HG02943 (cell line): ENCODE data around the gene PLPP2.

Experiments
- ATAC-seq: cut with Tn5 transposase; IDR thresholded peaks from one replicate; pipeline ENCODE4 v1.9.1; 2021; ENCODE audit warnings: mild to moderate bottlenecking, low read depth, moderate library complexity; ENCODE audit not compliant: unreplicated experiment

PLPP2 gene

DNA sequence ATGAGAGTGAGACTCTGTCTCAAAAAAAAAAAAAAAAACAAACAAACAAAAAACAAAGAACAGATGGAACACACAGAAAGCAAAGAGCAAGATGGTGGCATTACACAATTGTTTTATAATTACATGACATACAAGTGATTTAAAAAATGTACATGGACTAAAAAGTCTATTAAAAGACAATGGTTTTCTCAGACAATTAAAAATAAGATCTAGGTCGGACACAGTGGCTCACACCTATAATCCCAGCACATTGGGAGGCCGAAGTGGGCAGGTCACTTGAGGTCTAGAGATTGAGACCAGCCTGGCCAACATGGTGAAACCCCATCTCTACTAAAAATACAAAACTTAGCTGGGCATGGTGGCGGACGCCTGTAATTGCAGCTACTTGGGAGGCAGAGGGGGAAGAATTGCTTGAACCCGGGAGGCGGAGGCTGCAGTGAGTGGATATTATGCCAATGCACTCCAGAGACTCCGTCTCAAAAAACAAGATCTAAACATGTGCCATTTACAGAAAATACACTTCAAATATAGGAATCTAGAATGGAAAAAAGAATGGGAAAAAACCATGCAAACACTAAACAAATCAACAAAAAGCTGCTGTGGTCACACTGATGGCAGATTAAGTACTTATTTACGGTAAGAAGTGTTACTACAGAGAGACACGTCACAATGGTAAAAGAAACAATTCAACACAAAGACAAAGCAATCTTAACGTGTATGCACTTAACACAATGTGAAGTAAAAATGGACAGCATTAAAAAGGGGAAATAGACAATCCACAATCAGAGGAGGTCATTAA, 26.7 kb upstream of the PLPP2 start:
- ATAC-seq, result no peak

DNA sequence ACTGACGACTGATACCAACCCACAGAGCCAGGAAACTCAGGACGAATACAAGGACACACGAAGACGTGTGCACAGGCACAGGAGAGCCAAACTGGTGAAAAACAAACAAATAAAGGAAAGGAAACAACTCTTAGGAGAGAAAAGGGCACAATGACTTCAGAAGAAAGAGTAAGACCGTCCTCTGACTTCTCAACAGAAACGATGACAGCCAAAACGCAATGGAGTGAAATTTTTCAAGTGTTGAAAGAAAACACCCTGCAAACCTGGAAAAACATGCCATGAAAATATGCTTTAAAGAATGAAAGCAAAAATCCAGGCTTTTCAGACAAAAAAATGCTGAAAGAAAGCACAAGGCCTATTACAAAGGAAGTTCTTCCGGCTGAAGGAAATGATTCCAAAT, 24.6 kb upstream of the PLPP2 start:
- ATAC-seq, result no peak

DNA sequence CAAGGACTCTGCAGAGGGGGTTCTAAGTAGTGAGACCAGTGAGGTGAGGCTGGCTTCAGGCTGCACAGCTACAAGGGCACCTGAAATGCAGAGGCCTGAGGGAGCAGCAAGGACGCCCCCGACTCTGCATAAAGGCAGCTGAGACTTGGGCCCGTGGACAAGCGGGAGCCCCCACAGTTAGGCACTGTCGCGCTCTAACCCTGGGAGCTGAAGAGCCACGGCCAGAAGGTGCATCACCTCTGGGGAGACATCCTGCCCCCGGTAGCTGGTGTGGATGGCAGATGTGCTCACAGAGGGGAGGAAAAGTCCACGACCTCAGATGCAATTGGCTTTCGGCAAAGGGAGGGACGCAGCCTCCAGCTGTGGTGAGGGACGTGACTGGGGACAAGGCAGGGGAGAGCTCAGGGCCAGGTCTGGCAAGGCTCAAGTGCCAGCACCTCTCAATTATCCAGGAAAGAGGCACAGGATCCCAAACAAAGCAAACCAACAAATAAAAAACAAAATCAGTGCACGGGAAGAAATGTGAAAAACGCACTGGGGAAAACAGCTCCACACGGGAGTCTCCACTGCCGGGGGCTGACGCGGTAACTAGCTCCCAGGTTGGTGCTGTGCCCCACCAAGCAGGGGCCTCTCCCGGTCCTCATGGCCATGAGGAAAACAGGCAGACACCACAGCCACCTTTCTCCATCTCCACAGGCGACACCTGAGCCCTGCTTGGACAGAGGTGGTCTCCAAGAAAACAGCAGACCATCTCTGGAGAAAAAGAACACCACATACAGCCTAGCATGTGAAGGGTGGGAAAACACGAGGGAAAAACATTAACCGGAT, 23.0 kb upstream of the PLPP2 start:
- no peak for ATAC-seq

DNA sequence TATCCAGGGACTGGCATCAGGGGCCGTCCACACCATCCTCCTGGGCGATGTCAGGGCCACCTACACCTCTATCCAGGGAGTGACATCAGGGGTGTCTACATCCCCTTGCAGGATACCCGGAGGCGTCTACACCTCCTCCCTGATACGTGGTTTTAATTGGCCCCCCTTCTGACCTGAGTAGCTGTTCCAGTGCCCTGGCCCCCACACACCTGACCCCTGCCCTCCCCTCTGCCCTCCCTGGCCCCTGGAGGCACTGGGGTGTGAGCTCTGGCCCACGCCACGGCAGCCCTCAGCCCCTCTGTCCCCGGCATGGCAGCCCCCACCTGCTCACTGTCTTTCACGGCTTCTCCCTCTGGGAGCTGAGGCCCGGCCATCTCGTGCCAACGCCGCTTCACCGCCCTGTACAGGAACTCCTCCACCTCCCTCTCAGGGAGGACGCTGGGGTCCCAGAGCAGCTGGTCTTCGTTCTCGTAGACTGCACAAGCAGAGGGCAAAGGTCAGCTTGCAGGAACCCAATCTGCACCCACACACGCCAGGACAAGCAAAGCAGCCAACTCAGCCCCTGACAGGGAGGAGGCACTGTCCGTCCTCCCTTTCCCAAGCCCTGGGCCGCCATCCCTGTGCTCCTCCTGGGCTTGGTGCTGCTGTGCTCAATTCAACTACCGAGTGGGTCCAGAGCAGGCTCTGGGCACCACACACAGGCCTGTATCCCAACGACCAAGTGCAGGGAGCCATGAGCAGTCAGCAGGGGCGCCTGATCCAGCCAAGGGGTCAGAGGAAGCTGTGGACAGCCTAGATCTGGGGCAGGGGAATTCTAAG, 22.2 kb upstream of the PLPP2 start:
- no peak for ATAC-seq

DNA sequence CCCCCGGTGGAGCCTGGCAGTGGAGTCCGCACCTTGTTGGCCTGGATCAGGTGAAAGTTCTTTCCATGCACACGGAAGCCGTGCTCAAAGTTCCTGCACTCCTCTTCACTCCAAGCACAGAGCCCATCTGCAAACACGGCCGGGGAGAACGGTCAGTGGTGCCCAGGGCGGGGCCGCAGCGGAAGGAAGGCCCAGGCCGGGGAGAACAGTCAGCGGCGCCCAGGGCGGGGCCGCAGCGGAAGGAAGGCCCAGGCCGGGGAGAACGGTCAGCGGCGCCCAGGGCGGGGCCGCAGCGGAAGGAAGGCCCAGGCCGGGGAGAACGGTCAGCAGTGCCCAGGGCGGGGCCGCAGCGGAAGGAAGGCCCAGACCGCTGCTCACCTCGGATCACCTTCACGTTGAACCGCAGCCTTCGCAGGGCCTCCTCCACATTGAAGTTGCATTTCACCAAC, 20.6 kb upstream of the PLPP2 start:
- no peak for ATAC-seq

DNA sequence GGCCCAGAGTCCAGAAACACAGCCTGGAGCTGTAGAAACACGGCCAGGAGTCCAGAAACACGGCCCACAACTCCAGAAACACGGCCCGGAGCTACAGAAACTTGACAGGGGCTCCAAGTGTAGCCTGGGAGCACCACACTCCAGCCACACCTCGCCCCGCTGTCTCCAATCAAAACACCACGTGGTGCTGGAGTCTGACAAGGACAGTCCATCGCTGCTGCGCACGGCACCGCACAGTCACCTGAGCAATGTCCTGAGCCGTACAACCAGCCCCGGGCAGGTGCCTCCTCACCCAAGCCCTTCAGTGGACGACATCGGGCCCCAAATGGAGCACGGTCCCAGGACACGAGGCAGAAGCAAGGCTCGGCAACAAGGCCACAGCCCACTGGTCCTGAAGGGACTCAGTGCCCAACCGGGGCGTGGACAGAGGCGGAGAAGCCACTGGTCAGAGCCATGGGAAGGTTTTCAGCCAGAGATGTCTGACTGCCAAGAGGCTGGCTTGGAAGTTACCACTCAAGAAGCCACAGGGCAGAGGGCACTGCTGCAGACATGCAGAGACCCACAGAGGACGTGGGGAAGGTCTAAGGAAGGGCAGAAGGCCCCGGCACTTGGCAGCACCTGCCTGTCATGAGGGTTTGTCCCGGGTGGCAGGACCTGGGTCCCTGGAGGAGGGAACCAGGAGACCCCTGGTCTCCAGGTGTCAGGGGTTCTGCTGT, 19.7 kb upstream of the PLPP2 start:
- ATAC-seq, result no peak

DNA sequence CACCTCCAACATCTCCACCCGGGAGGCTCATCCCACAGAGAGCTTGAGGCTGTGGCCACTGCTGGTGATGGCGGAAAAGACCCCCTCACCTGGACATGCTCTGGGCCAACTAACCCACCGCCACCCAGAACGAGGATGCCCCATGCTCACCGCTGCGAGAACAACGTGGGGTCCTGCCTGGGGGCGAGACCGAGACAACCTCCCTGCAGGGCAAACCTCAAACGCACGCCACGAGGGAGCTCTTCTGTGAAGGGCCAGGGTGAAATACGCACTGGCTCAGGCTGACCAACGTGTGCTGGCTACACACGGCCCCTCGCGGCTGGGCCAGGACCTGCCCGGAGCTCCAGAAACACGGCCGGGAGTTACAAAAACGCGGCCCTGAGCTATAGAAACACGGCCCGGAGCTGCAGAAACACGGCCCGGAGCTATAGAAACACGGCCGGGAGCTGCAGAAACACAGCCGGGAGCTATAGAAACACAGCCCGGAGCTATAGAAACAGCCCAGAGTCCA, 19.0 kb upstream of the PLPP2 start:
- ATAC-seq, result no peak

DNA sequence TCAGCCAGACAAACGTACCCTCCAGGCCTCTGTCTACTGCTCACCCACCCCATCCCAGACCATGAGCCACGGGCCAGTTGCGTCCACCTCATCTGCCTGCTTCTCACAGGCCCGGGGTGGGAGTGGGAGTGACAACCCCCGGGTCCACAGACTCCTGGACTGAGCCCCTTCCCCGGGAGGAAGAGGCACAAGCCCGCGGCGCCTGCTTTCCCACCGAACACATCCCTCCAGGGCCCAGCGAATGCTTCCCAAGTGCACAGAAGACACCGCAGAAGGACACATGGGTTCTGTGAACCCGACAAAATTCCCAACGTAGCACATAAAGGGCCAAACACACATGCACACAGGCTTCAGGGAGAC, 18.0 kb upstream of the PLPP2 start:
- no peak for ATAC-seq

DNA sequence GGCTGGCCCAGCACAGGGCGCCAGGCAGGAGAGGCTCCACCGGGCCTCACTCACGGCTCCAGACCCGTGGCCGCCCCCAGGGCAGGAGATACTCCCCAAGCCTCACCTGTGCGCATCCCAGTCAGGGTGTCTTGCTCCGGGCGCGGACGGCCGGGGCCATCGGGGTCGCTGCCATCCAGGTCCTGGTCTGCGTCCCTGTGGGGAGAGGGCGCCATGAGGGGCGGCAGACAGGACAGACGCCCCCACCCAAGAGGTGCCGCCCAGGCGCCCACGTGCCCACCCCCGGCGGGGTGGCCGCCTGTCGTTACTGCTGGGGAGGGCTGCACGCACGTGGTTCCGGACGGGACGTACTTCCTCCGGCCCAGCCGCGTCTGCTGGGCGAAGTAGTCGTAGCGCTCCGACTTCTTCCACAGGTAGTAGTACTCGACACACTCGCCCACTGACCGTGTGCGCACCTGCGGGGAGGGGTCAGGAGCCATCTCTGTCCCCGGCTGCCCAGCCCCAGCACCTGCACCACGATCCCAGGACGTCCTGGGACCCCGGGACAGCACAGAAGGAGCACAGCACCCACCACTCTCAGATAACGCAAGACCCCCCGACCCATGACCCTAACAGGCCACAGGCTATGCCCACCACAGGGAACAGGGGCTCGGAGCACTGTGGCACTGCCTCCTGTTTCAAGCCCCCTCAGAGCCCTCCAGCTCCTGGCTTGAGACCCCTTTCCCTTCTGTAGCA, 17.4 kb upstream of the PLPP2 start:
- no peak for ATAC-seq

DNA sequence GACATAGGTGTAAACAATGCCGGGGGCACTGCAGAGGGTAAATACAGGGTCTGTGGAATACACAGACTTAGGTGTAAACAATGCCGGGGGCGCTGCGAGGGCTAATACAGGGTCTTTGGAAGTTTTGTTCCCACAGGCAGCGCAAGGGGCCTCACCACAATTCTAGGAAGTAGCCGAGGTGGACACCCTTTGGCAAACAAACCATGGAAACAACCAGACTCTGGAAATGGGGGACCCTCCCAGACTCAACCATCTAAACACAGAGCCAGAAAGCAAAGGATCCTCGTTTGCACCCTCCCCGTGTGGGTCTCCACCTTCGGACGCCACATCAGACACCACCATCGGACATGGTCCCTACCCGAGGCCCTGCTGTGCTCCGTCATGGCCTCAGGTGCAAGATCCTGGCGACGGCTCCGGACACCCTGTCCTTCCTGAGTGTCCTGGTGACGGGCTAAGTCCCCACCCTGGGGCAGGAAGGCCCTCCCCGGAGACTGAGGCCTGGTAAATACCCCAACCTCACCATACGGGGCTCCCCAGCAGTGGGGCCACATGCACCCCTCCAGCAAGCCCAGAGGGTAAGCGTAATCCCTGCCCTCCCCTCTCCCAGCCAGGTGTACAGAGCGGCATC, 16.7 kb upstream of the PLPP2 start:
- ATAC-seq, result no peak

DNA sequence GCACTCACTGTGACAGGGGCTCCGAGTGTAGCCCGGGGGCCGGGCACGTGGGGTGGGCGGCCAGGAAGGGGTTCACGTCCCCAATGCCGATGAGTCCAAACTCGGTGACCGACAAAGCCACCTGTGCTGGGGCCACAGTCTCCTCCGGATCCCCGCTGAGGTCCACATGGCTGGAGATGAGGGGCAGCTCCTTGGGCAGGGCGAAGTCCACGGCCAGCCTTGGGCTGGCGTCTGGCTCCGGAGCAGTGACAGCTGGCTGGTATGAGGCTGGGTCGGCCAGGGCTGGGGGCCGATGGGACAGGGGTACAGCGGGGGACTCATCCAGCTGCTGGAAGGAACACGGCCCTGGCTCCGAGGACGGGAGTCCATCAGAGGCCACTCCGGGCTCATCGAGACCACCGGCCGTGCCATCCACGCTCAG, 15.9 kb upstream of the PLPP2 start:
- no peak for ATAC-seq

DNA sequence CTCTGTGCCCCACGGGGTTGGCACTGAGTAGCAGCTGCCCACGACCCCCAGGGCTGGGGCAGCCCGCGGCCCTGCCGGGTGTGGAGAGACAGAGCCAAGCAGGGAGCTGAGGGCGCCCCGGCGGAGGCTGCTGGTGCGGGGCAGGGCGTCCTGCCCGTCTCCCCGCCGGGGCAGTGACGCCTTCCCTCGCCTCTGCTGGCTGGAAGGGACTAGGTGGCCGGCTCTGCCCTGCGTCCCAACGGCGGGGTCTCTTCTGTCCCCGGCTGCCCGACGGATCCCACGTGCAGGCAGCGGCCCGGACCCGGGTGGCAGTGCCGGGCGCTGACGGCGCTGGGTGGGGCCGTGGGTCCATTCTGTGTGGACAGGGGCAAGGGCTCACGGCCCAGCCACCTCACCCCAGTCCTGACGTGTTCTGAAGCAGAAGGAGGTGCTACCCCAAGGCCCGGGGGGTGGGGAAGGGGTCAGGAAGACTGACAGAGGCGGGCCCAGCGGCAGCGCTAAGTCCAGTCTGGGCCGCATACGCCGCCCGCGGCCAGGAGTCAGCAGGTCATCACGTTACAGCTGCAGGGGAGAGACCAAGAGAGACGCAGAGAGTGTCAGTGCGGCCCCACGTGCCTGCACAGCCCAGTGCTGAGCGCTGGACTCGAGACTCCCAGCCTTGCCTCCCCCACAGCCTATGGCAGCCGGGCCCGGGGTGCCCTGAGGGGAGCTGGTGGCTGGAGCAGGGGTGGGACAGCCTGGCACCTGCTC, 15.1 kb upstream of the PLPP2 start:
- ATAC-seq, result no peak

DNA sequence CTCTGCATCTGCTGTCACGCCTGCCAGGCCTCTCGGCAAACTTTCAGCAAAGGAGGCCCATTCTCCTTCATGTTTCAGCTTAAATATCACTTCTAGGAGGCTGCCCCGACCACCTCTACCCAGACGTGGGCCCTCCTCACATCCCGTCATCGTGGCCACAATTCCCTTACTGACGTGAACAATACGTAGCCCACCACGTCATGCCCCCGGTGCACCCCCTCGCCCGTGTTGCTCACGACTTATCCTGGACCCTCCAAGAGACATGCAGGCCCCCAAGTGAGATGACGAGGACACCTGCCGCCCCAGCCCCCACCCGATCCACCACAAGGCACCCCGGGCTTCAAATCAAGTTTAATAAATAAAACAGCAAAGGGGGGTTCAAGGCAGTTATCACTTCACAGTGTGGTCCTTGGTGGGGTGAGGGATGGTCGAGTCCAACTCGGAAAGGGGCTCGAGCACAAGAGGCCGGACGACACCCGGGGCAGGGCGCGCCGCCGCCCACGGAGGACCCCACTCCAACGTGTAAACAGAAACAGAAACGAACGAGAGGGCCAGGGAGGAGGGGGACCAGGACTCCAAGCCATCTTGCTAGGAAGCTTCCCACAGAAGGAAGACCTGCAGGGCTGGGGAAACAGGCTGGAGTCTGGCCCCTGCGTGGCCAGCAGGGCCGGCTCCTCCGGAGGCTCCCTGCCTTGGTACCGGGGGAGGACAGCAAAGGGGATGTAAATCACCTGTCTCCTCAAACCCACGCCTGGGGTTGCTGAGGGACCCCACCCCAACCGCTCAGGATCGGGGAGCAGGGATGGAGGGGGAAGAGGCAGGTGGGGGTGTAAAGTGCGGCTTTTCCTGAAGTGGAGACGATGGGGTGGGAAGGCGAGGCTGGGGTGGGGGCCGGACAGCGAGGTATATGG, 14.3 kb upstream of the PLPP2 start:
- no peak for ATAC-seq

DNA sequence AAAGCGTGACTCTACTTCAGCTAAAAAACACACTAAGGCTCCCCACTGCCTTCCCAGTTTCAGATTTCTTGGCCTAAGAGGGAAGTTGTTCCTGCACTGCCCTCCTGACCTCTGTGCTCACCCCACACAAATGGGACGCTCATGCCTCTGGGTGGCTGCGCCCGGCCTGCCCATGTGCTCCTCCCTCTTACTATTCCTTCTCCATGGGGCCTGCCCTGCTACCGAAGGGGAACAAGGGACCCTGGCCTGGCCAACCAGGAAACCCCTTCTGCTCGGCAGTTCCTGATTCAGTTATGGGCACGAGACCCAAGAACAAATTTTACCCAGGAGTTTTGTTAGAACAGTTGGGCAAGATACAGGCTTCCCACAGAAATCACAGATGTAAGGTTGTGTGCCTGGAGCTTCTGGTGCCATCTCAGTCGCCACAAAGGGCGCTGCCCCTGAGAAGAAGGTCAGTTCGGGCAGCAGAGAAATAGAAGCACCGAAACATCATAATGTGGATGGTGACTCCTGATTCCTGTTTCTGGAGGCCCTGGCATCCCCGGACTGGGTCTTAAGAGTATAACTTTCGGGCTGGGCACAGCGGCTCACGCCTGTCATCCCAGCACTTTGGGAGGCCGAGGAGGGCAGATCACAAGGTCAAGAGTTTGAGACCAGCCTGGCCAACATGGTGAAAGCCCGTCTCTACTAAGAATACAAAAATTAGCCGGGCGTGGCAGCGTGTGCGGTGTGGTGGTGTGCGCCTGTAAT, 5.4 kb upstream of the PLPP2 start:
- no peak for ATAC-seq

DNA sequence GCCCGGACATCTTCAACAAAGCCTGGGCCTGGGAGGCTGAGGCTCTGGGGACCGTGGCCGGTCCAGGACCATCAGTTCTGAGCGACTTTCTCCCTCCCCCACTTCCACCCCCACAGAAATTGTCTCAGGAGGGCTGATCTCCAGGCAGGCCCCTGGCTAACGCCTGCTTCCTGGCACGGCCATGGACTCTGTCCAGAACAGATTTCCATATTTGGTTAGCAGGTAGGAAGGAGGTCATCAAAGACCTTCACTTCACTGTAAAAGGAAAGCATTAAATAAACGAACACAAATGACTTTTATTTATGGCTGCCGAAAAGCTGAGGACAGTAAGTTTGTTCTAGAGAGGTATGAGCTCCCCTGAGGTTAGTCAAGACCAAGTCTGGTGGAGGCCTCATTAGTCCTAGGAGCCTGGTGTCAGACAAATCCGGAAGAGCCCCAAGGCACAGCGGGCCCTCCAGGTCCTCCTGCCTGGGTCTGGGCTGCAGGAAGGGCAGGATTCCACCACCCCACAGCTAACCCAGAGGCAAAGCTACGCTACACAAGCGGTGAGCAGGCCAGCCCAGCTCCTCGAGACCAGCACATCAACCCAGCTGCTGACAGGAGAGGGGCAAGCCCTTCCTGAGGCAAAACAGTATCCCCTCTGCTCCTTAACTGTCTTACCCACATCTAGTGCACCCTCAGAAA, 4.6 kb upstream of the PLPP2 start:
- ATAC-seq, result no peak
